Naive thymus-derived CD4-positive, alpha-beta T cell (primary cell): ENCODE measurements around the gene PTX4. TPM values are rescaled to one million over a fixed set of nuclear protein-coding genes. Genes with fewer than 3 reads are reported as not detected.

Source experiments
- ATAC-seq: fragments of 150-1000 bp; cut with Tn5 transposase; 2 replicates; pipeline ENCODE4 v1.10.0; 2021; ENCODE audit warnings: mild to moderate bottlenecking, moderate library complexity
- CTCF ChIA-PET: fragments of 350-600 bp; sonication (Branson Sonifier 250); formaldehyde crosslinking; loops from one replicate; lab custom pipeline; 2021; ENCODE audit warnings: antibody characterized with exemption; lab: Charles Lee
- POLR2A ChIA-PET: fragments of 350-600 bp; sonication (Branson Sonifier 250); formaldehyde crosslinking; loops from one replicate; lab custom pipeline; 2021; ENCODE audit warnings: antibody characterized with exemption, inconsistent platforms; lab: Charles Lee
- DNase-seq, 9 donors: peaks; one replicate each; pipeline versions ENCODE4 v3.0.0 to v3.0.0-alpha.2; 2020 to 2022; ENCODE audit warnings: mixed read lengths in 1 of 9
- H3K27ac ChIP-seq: one replicate; pipeline ENCODE4 v1.7.0; 2013; ENCODE audit warnings: mild to moderate bottlenecking, low read depth, low read length, moderate library complexity
- H3K27me3 ChIP-seq, 2 donors: one replicate each; pipeline ENCODE4 v1.7.0; 2013; ENCODE audit warnings: low read length in 2 of 2, mild to moderate bottlenecking in 2 of 2, moderate library complexity in 2 of 2; ENCODE audit not compliant: control insufficient read depth in 2 of 2, insufficient read depth in 2 of 2
- H3K36me3 ChIP-seq, 3 experiments: 1 replicate in 2 of 3; 2 replicates in 1 of 3; pipeline ENCODE4 v1.7.0; 2013; ENCODE audit warnings: low read length in 3 of 3, mild to moderate bottlenecking in 3 of 3, moderate library complexity in 1 of 3; ENCODE audit not compliant: insufficient read depth in 3 of 3, control insufficient read depth in 2 of 3
- H3K4me1 ChIP-seq, 2 donors: one replicate each; pipeline ENCODE4 v1.7.0; 2013; ENCODE audit warnings: low read length in 2 of 2, mild to moderate bottlenecking in 2 of 2, moderate library complexity in 1 of 2; ENCODE audit not compliant: control insufficient read depth in 2 of 2, insufficient read depth in 2 of 2
- H3K4me3 ChIP-seq: 2 replicates; pipeline ENCODE4 v1.7.0; 2013; ENCODE audit warnings: mild to moderate bottlenecking, low read length
- H3K9me3 ChIP-seq, 3 experiments: 1 replicate in 2 of 3; 2 replicates in 1 of 3; pipeline ENCODE4 v1.7.0; 2013; ENCODE audit warnings: low read length in 3 of 3; ENCODE audit not compliant: control insufficient read depth in 2 of 3
- H3K27ac Mint-ChIP-seq, 9 donors: one replicate each; pipeline ENCODE4 v1.8.0; 2020 to 2022; ENCODE audit warnings: mixed read lengths in 9 of 9, mild to moderate bottlenecking in 8 of 9, moderate library complexity in 5 of 9, inconsistent platforms in 2 of 9
- H3K27me3 Mint-ChIP-seq, 5 donors: one replicate each; pipeline ENCODE4 v1.8.0; 2021 to 2022; ENCODE audit warnings: mixed read lengths in 5 of 5, mild to moderate bottlenecking in 1 of 5
- H3K36me3 Mint-ChIP-seq, 5 donors: one replicate each; pipeline ENCODE4 v1.8.0; 2020 to 2022; ENCODE audit warnings: mixed read lengths in 5 of 5, mild to moderate bottlenecking in 3 of 5, inconsistent platforms in 1 of 5
- H3K4me1 Mint-ChIP-seq, 7 donors: one replicate each; pipeline ENCODE4 v1.8.0; 2020 to 2022; ENCODE audit warnings: mixed read lengths in 7 of 7, mild to moderate bottlenecking in 3 of 7, inconsistent platforms in 1 of 7
- H3K4me3 Mint-ChIP-seq, 10 donors: one replicate each; pipeline ENCODE4 v1.8.0; 2020 to 2022; ENCODE audit warnings: mild to moderate bottlenecking in 10 of 10, mixed read lengths in 10 of 10, moderate library complexity in 6 of 10, inconsistent platforms in 2 of 10
- H3K9me3 Mint-ChIP-seq, 11 donors: one replicate each; pipeline ENCODE4 v1.8.0; 2020 to 2022; ENCODE audit warnings: mixed read lengths in 11 of 11, mild to moderate bottlenecking in 4 of 11, inconsistent platforms in 1 of 11, moderate library complexity in 1 of 11
- intact Hi-C, 2 donors: fragments of 100-400 bp; cut with micrococcal nuclease; formaldehyde crosslinking; loops; one replicate each; pipeline ENCODE4 v1.15.1; 2023
- polyA plus RNA-seq, 2 donors: library from polyadenylated mRNA; unstranded; fragments of 300-500 nt; fragmentation: Illumina TruSeq; gene quantifications; one replicate each; pipeline ENCODE4 v1.2.3, GENCODE V29; 2021
- total RNA-seq, 6 experiments: library from RNA in 5 of 6; stranded (reverse) in 5 of 6; gene quantifications; 1 replicate in 5 of 6; 2 replicates in 1 of 6; pipeline ENCODE4 v1.2.3 and lab custom pipeline; 2021 to 2026

The PTX4 gene
- total and polyA plus RNA-seq, 7 experiments from 2014 or later, result 0.24 to 0.64 TPM; not detected in 5

- POLR2A ChIA-PET, result no interaction called here
- Mint-ChIP-seq H3K27me3 (no peaks in the 10 kb centered on the region), H3K4me3 (peak overlapping the region in 4 of 10 donors; percentile 9 to 72 (median 30)), H3K36me3 (peaks cover 0 to 11% (median 0%) of the 10 kb centered on the region in 5 donors), H3K9me3 (peaks cover 0 to 1% (median 0%) of the 10 kb centered on the region in 11 donors), H3K27ac (no peak overlapping the region), H3K4me1 (peaks cover 8 to 19% (median 10%) of the 10 kb centered on the region in 7 donors)
- peaks cover 12 to 15% of the 10 kb centered on the region in 2 donors for H3K4me1 ChIP-seq
- H3K27ac ChIP-seq, result no peak overlapping the region
- no peaks in the 10 kb centered on the region for H3K27me3 ChIP-seq
- CTCF ChIA-PET, result no interaction called here
- no peaks in the 10 kb centered on the region for H3K9me3 ChIP-seq
- ATAC-seq (no peak), DNase-seq (no peak)
- intact Hi-C loops, result loop anchor here in 1 of 2 donors (10.0 kb wide), 2 partner anchors 208 to 658 kb away; partner anchors contain the start of genes MAPK8IP3 and TRAF7
- no peak overlapping the region for H3K4me3 ChIP-seq
- H3K36me3 ChIP-seq, result peaks cover 0 to 81% (median 0%) of the 10 kb centered on the region in 3 experiments
These were observed 8.4 kb upstream of the PTX4 start for GRCh38 chr16:1497014-1497598.

DNA sequence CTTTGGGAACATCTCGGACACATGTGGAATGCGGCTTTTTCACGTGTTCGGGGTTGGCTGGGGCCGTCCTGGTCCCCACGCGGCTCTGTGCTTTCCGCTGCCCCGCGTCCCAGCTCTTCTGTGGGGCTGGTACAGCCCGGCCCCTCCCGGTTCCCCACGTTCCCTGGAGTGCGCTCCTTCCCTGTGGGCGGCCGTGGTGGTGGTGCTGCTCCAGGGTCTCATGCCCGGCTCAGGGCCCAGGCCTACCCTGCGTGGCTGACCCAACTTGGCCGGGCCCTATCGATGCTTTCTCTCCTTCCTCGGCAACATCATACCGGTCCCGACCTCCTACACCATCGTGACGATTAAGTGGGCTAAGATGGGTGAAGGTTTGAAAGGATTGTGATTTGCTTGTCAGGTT lies 7.7 kb upstream of the PTX4 start:
- POLR2A ChIA-PET, result interaction anchor here (0.5 kb wide), 1 partner anchor 126 kb away, joined by 3 read pairs; no protein-coding TSS in a partner anchor
- peak overlapping the region in 6 of 10 donors; percentile 5 to 72 (median 12) for H3K4me3 Mint-ChIP-seq
- H3K9me3 Mint-ChIP-seq, result peaks cover 0 to 1% (median 0%) of the 10 kb centered on the region in 11 donors
- H3K4me1 Mint-ChIP-seq, result peaks cover 9 to 20% (median 10%) of the 10 kb centered on the region in 7 donors
- CTCF ChIA-PET, result no interaction called here
- no peak for ATAC-seq
- no peak overlapping the region for H3K4me3 ChIP-seq
- no peak for DNase-seq
- H3K27me3 ChIP-seq, result no peaks in the 10 kb centered on the region
- H3K36me3 Mint-ChIP-seq, result peaks cover 0 to 7% (median 0%) of the 10 kb centered on the region in 5 donors
- H3K27ac Mint-ChIP-seq, result peak overlapping the region in 1 of 9 donors; percentile 43
- H3K4me1 ChIP-seq, result peaks cover 12 to 17% of the 10 kb centered on the region in 2 donors
- no peaks in the 10 kb centered on the region for H3K9me3 ChIP-seq
- intact Hi-C loops, result loop anchor here in 1 of 2 donors (10.0 kb wide), 2 partner anchors 208 to 658 kb away; partner anchors contain the start of genes MAPK8IP3 and TRAF7
- no peak overlapping the region for H3K27ac ChIP-seq
- no peaks in the 10 kb centered on the region for H3K27me3 Mint-ChIP-seq
- H3K36me3 ChIP-seq, result peaks cover 0 to 74% (median 0%) of the 10 kb centered on the region in 3 experiments

DNA sequence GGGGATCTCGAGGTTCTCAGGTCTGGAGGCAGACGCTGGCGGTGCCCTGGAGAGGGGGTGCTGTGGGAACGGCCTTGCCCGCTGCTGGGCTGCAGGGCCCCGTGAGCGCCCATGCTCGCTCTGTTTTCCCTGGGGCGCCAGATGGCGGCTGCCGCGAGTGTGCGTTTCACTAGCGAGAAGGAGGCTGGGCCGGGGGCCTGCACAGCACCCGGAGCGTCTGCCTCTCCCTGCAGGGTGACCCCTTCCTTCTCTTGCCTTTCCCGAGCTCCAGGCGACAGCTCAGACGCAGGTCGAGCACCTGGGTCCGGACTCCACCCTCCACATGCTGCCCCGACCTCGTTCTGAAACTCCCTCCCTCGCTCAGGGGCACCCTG lies 7.1 kb upstream of the PTX4 start:
- ChIA-PET POLR2A (interaction anchor here (0.5 kb wide), 1 partner anchor 125 kb away, joined by 3 read pairs; no protein-coding TSS in a partner anchor), CTCF (no interaction called here)
- Mint-ChIP-seq H3K4me3 (peak overlapping the region in 1 of 10 donors; percentile 92), H3K9me3 (peaks cover 0 to 1% (median 0%) of the 10 kb centered on the region in 11 donors), H3K27ac (no peak overlapping the region), H3K36me3 (peaks cover 0 to 7% (median 0%) of the 10 kb centered on the region in 5 donors), H3K27me3 (no peaks in the 10 kb centered on the region), H3K4me1 (peaks cover 9 to 20% (median 10%) of the 10 kb centered on the region in 7 donors)
- no peak overlapping the region for H3K27ac ChIP-seq
- H3K4me3 ChIP-seq, result no peak overlapping the region
- H3K9me3 ChIP-seq, result no peaks in the 10 kb centered on the region
- intact Hi-C loops, result loop anchor here in 1 of 2 donors (10.0 kb wide), 2 partner anchors 209 to 659 kb away; partner anchors contain the start of genes MAPK8IP3 and TRAF7
- no peak for DNase-seq
- peaks cover 0 to 68% (median 0%) of the 10 kb centered on the region in 3 experiments for H3K36me3 ChIP-seq
- H3K27me3 ChIP-seq, result no peaks in the 10 kb centered on the region
- peaks cover 12 to 17% of the 10 kb centered on the region in 2 donors for H3K4me1 ChIP-seq
- no peak for ATAC-seq

DNA sequence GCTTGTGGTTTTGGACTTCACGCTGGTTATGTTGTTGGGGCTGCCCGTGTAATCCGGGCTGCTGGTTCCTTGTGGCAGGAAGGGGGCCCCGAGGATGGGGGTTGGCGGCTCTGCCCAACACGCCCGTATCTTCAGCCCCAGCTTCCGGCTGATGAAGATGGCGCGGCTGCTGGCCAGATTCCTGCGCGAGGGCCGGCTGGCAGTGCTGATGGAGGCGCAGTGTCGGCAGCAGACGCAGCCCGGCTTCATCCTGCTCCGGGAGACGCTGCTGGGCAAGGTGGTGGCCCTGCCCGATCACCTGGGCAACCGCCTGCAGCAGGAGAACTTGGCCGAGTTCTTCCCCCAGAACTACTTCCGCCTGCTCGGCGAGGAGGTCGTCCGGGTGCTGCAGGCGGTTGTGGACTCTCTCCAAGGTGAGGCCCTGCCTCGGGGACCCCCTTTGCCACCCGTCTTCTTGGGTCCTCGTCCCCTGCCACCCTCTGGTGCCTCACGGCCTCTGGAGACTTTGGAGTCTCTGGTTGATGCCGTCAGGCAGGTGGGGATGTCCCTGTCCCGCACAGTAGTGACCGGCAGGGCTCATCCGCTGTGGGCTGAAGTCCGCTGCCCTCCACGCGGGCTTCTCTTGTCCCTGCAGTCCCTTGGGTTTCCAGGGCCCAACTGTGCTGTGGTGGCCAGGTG lies 6.6 kb upstream of the PTX4 start:
- POLR2A ChIA-PET, result interaction anchor here (0.8 kb wide), 1 partner anchor 28 kb away, joined by 3 read pairs; no protein-coding TSS in a partner anchor
- ATAC-seq, result no peak
- Mint-ChIP-seq H3K27me3 (no peaks in the 10 kb centered on the region), H3K9me3 (peaks cover 0 to 1% (median 0%) of the 10 kb centered on the region in 11 donors), H3K4me3 (peak overlapping the region in 5 of 10 donors; percentile 32 to 99 (median 61)), H3K36me3 (peaks cover 0 to 7% (median 0%) of the 10 kb centered on the region in 5 donors), H3K27ac (peak overlapping the region in 1 of 9 donors; percentile 33), H3K4me1 (peaks cover 9 to 20% (median 10%) of the 10 kb centered on the region in 7 donors)
- Histone ChIP-seq H3K9me3 (no peaks in the 10 kb centered on the region), H3K4me3 (no peak overlapping the region), H3K4me1 (peaks cover 12 to 17% of the 10 kb centered on the region in 2 donors), H3K27me3 (no peaks in the 10 kb centered on the region), H3K36me3 (peaks cover 0 to 63% (median 0%) of the 10 kb centered on the region in 3 experiments), H3K27ac (no peak overlapping the region)
- no peak for DNase-seq
- CTCF ChIA-PET, result no interaction called here
- intact Hi-C loops, result loop anchor here in 1 of 2 donors (10.0 kb wide), 2 partner anchors 209 to 659 kb away; partner anchors contain the start of genes MAPK8IP3 and TRAF7

- H3K4me3 ChIP-seq, result no peak overlapping the region
- H3K9me3 Mint-ChIP-seq, result peaks cover 0 to 1% (median 0%) of the 10 kb centered on the region in 11 donors
- no peaks in the 10 kb centered on the region for H3K27me3 Mint-ChIP-seq
- CTCF ChIA-PET, result no interaction called here
- no peak for DNase-seq
- intact Hi-C loops, result loop anchor here in 1 of 2 donors (5.0 to 10.0 kb wide), 4 partner anchors 210 to 1018 kb away; partner anchors contain the start of genes ATP6V0C, MAPK8IP3, MSRB1 and TRAF7
- no peak overlapping the region for H3K27ac ChIP-seq
- POLR2A ChIA-PET, result interaction anchor here (0.8 to 2.9 kb wide), 3 partner anchors 8 to 43 kb away, joined by 3 to 13 read pairs (median 5); no protein-coding TSS in a partner anchor
- peak overlapping the region in 2 of 9 donors; percentile 46 to 97 for H3K27ac Mint-ChIP-seq
- H3K4me3 Mint-ChIP-seq, result peak overlapping the region; percentile 80 to 99 (median 92)
- peaks cover 9 to 20% (median 10%) of the 10 kb centered on the region in 7 donors for H3K4me1 Mint-ChIP-seq
- H3K9me3 ChIP-seq, result no peaks in the 10 kb centered on the region
- H3K36me3 ChIP-seq, result peaks cover 0 to 57% (median 0%) of the 10 kb centered on the region in 3 experiments
- no peak for ATAC-seq
- peaks cover 12 to 17% of the 10 kb centered on the region in 2 donors for H3K4me1 ChIP-seq
- peaks cover 0 to 7% (median 0%) of the 10 kb centered on the region in 5 donors for H3K36me3 Mint-ChIP-seq
- H3K27me3 ChIP-seq, result no peaks in the 10 kb centered on the region
These were observed 6.0 kb upstream of the PTX4 start for GRCh38 chr16:1494711-1495110.

DNA sequence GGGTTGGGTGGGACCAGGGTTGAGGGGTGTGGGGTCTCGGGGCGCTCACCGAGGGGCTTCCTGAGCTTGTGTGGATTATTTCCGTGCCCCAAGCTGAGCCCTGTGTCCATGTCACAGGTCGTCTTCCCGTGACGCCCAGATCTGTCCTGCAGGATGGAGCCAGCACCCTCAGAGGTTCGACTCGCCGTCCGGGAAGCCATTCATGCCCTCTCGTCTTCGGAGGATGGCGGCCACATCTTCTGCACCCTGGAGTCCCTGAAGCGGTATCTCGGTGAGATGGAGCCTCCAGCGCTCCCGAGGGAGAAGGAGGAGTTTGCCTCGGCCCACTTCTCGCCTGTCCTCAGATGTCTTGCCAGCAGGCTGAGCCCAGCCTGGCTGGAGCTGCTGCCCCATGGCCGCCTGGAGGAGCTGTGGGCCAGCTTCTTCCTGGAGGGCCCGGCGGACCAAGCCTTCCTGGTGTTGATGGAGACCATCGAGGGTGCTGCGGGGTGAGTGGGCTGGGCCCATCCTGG lies 5.4 kb upstream of the PTX4 start:
- H3K27me3 ChIP-seq, result no peaks in the 10 kb centered on the region
- POLR2A ChIA-PET, result interaction anchor here (1.7 to 4.4 kb wide), 5 partner anchors 8 to 212 kb away, joined by 5 to 38 read pairs (median 8); partner anchors contain the start of genes MAPK8IP3 and TMEM204
- Mint-ChIP-seq H3K4me1 (peaks cover 9 to 20% (median 10%) of the 10 kb centered on the region in 7 donors), H3K27ac (peak overlapping the region in 6 of 9 donors; percentile 46 to 97 (median 72)), H3K4me3 (peak overlapping the region; percentile 80 to 99 (median 92)), H3K27me3 (no peaks in the 10 kb centered on the region), H3K9me3 (peaks cover 0 to 1% (median 0%) of the 10 kb centered on the region in 11 donors), H3K36me3 (peaks cover 0 to 7% (median 0%) of the 10 kb centered on the region in 5 donors)
- intact Hi-C loops, result loop anchor here in 1 of 2 donors (5.0 to 10.0 kb wide), 4 partner anchors 211 to 1018 kb away; partner anchors contain the start of genes ATP6V0C, MAPK8IP3, MSRB1 and TRAF7
- CTCF ChIA-PET, result no interaction called here
- H3K4me3 ChIP-seq, result peak overlapping the region; percentile 59
- DNase-seq, result no peak
- no peak for ATAC-seq
- H3K36me3 ChIP-seq, result peaks cover 0 to 54% (median 0%) of the 10 kb centered on the region in 3 experiments
- no peaks in the 10 kb centered on the region for H3K9me3 ChIP-seq
- H3K4me1 ChIP-seq, result peaks cover 12 to 17% of the 10 kb centered on the region in 2 donors
- H3K27ac ChIP-seq, result peak overlapping the region; percentile 88
